IPS-18c (cell line): ENCODE results near the gene WAPL.
A peak's percentile ranks its signal among the peaks of the same experiment; 100 is the strongest.

Source experiments
- H3K4me3 ChIP-seq: 2 replicates; pipeline ENCODE4 v1.7.0; 2013; ENCODE audit warnings: low read depth, mild to moderate bottlenecking, low read length, moderate library complexity; ENCODE audit not compliant: insufficient read depth
- H3K9me3 ChIP-seq: one replicate; pipeline ENCODE4 v1.6.1; 2013; ENCODE audit warnings: mild to moderate bottlenecking, low read length, moderate library complexity; ENCODE audit not compliant: control insufficient read depth, insufficient read depth

The WAPL gene

GRCh38 chr10:86403183-86403797, 118.3 kb downstream of the WAPL start:
- no peaks in the 10 kb centered on the region for H3K9me3 ChIP-seq
- no peak overlapping the region for H3K4me3 ChIP-seq

- H3K9me3 ChIP-seq, result no peaks in the 10 kb centered on the region
- H3K4me3 ChIP-seq, result peak overlapping the region; percentile 22; the same call in 1 of the 2 replicates
These were observed 119.2 kb downstream of the WAPL start for GRCh38 chr10:86402283-86402941.

- Histone ChIP-seq H3K4me3 (peak overlapping the region; percentile 83), H3K9me3 (no peaks in the 10 kb centered on the region)
These were observed 119.9 kb downstream of the WAPL start for GRCh38 chr10:86401588-86402282.

- H3K4me3 ChIP-seq, result peak overlapping the region; percentile 83
These were observed 120.6 kb downstream of the WAPL start for GRCh38 chr10:86400705-86401587.

GRCh38 chr10:86399879-86400704, 121.5 kb downstream of the WAPL start:
- Histone ChIP-seq H3K4me3 (peak overlapping the region; percentile 83), H3K9me3 (no peaks in the 10 kb centered on the region)

More at GRCh38 chr10:86400705-86401587, 120.6 kb downstream of the WAPL start:
- no peaks in the 10 kb centered on the region for H3K9me3 ChIP-seq

- no peaks in the 10 kb centered on the region for H3K9me3 ChIP-seq
- H3K4me3 ChIP-seq, result no peak overlapping the region; the same call in 1 of the 2 replicates
These were observed 122.1 kb downstream of the WAPL start for GRCh38 chr10:86399514-86399878.

- Histone ChIP-seq H3K4me3 (no peak overlapping the region), H3K9me3 (no peaks in the 10 kb centered on the region)
These were observed 124.5 kb downstream of the WAPL start for GRCh38 chr10:86397120-86397519.

GRCh38 chr10:86393862-86394455, 127.6 kb downstream of the WAPL start:
- H3K4me3 ChIP-seq, result no peak overlapping the region
- peaks cover 2% of the 10 kb centered on the region for H3K9me3 ChIP-seq

- peaks cover 2% of the 10 kb centered on the region for H3K9me3 ChIP-seq
- no peak overlapping the region for H3K4me3 ChIP-seq
These were observed 128.2 kb downstream of the WAPL start for GRCh38 chr10:86393362-86393761.

- H3K4me3 ChIP-seq, result no peak overlapping the region
These were observed 128.9 kb downstream of the WAPL start for GRCh38 chr10:86392723-86393094.

GRCh38 chr10:86391986-86392722, 129.4 kb downstream of the WAPL start:
- peaks cover 2% of the 10 kb centered on the region for H3K9me3 ChIP-seq
- H3K4me3 ChIP-seq, result no peak overlapping the region

More at GRCh38 chr10:86392723-86393094, 128.9 kb downstream of the WAPL start:
- peaks cover 2% of the 10 kb centered on the region for H3K9me3 ChIP-seq

- Histone ChIP-seq H3K4me3 (no peak overlapping the region), H3K9me3 (peaks cover 2% of the 10 kb centered on the region)
These were observed 130.3 kb downstream of the WAPL start for GRCh38 chr10:86391236-86391840.

- peak overlapping the region; percentile 73 for H3K4me3 ChIP-seq
- H3K9me3 ChIP-seq, result peaks cover 2% of the 10 kb centered on the region
These were observed 131.1 kb downstream of the WAPL start for GRCh38 chr10:86390337-86391120.

- Histone ChIP-seq H3K9me3 (peaks cover 2% of the 10 kb centered on the region), H3K4me3 (peak overlapping the region; percentile 73)
These were observed 132.0 kb downstream of the WAPL start for GRCh38 chr10:86389441-86390193.
